IMR-90 (cell line): ENCODE measurements around the gene SIAH3. TPM values are rescaled to one million over a fixed set of nuclear protein-coding genes. Genes with fewer than 3 reads are reported as not detected.

Source experiments
- ATAC-seq: fragments of 200-7000 bp; cut with Tn5 transposase; 2 replicates; pipeline ENCODE4 v1.9.1; 2020; ENCODE audit warnings: low read depth, mild to moderate bottlenecking, moderate library complexity
- BruUV-seq: library from RNA; stranded (reverse); fragments of 400-500 nt; replicated peaks from 2 replicates; lab custom pipeline; 2021; lab: Mats Ljungman, UMichigan
- CTCF ChIA-PET: fragments of 300-600 bp; formaldehyde crosslinking; extraction: SDS; loops from one replicate; lab custom pipeline; 2021; ENCODE audit warnings: antibody characterized with exemption; lab: Yijun Ruan, JAX
- POLR2A ChIA-PET: fragments of 300-600 bp; sonication (Branson Sonifier 250); formaldehyde crosslinking; loops from one replicate; lab custom pipeline; 2022; ENCODE audit warnings: antibody characterized with exemption; ENCODE audit not compliant: unreplicated experiment; lab: Charles Lee
- DNase-seq: peaks from one replicate; pipeline ENCODE4 v3.0.0; 2013
- H2AFZ ChIP-seq: replicated peaks from 2 replicates; pipeline ENCODE3; 2013; ENCODE audit warnings: low read length, mild to moderate bottlenecking; ENCODE audit not compliant: poor library complexity
- H2AK5ac ChIP-seq: 2 replicates; pipeline ENCODE4 v1.6.1; 2013; ENCODE audit warnings: low read depth, low read length, inconsistent platforms
- H2AK9ac ChIP-seq: replicated peaks from 2 replicates; pipeline ENCODE3; 2013; ENCODE audit warnings: mild to moderate bottlenecking, low read depth, low read length, moderate library complexity; ENCODE audit not compliant: poor library complexity
- H2BK120ac ChIP-seq: 2 replicates; pipeline ENCODE4 v1.6.1; 2013; ENCODE audit warnings: low read depth, low read length, inconsistent platforms
- H2BK15ac ChIP-seq: 3 replicates; pipeline ENCODE4 v1.6.1; 2013; ENCODE audit warnings: low read depth, low read length, inconsistent platforms
- H2BK20ac ChIP-seq: 2 replicates; pipeline ENCODE4 v1.6.1; 2013; ENCODE audit warnings: low read depth, mild to moderate bottlenecking, inconsistent platforms, low read length, moderate library complexity
- H2BK5ac ChIP-seq: 2 replicates; pipeline ENCODE4 v1.6.1; 2013; ENCODE audit warnings: mild to moderate bottlenecking, low read depth, low read length, inconsistent platforms; ENCODE audit not compliant: poor library complexity, severe bottlenecking
- H3K14ac ChIP-seq: replicated peaks from 2 replicates; pipeline ENCODE4 v1.6.1; 2013; ENCODE audit warnings: low read depth, low read length, inconsistent platforms
- H3K18ac ChIP-seq: 2 replicates; pipeline ENCODE4 v1.6.1; 2013; ENCODE audit warnings: low read depth, low read length, control low read depth
- H3K23ac ChIP-seq: 2 replicates; pipeline ENCODE4 v1.6.1; 2013; ENCODE audit warnings: low read depth, low read length, inconsistent platforms
- H3K27ac ChIP-seq: 2 replicates; pipeline ENCODE4 v1.5.1; 2013; ENCODE audit warnings: mild to moderate bottlenecking, control low read depth, low read length; ENCODE audit not compliant: insufficient read depth
- H3K27me3 ChIP-seq: 2 replicates; pipeline ENCODE4 v1.6.1; 2013; ENCODE audit warnings: low read length; ENCODE audit not compliant: control insufficient read depth, insufficient read depth
- H3K36me3 ChIP-seq: 2 replicates; pipeline ENCODE4 v1.6.1; 2013; ENCODE audit warnings: low read length, mixed read lengths; ENCODE audit not compliant: control insufficient read depth, insufficient read depth
- H3K4ac ChIP-seq: 2 replicates; pipeline ENCODE4 v1.6.1; 2013; ENCODE audit warnings: low read depth, low read length, inconsistent platforms
- H3K4me1 ChIP-seq: 2 replicates; pipeline ENCODE4 v1.6.1; 2013; ENCODE audit warnings: low read length, mixed read lengths; ENCODE audit not compliant: control insufficient read depth, insufficient read depth
- H3K4me2 ChIP-seq: 2 replicates; pipeline ENCODE4 v1.6.1; 2013; ENCODE audit warnings: low read depth, mild to moderate bottlenecking, control low read depth, low read length, moderate library complexity
- H3K4me3 ChIP-seq: 2 replicates; pipeline ENCODE4 v1.5.1; 2013; ENCODE audit warnings: low read depth, mild to moderate bottlenecking, control low read depth, low read length, moderate library complexity; ENCODE audit not compliant: insufficient read depth
- H3K56ac ChIP-seq: 2 replicates; pipeline ENCODE4 v1.6.1; 2013; ENCODE audit warnings: low read length, inconsistent platforms; ENCODE audit not compliant: insufficient read depth; ENCODE audit errors: extremely low read depth
- H3K79me1 ChIP-seq, 2 experiments: 2 replicates each; pipeline ENCODE4 v1.6.1; 2013; ENCODE audit warnings: low read length in 2 of 2, inconsistent platforms in 1 of 2, low read depth in 1 of 2
- H3K9ac ChIP-seq: 2 replicates; pipeline ENCODE4 v1.6.1; 2013; ENCODE audit warnings: low read depth, low read length, control low read depth
- H3K9me1 ChIP-seq: 2 replicates; pipeline ENCODE4 v1.6.1; 2013; ENCODE audit warnings: low read length, inconsistent platforms; ENCODE audit not compliant: insufficient read depth
- H3K9me3 ChIP-seq: 2 replicates; pipeline ENCODE4 v1.6.1; 2013; ENCODE audit warnings: low read length; ENCODE audit not compliant: control insufficient read depth, insufficient read depth
- H4K20me1 ChIP-seq: 2 replicates; pipeline ENCODE4 v1.6.1; 2013; ENCODE audit warnings: low read length, inconsistent platforms; ENCODE audit not compliant: insufficient read depth
- H4K5ac ChIP-seq: 2 replicates; pipeline ENCODE4 v1.6.1; 2013; ENCODE audit warnings: mild to moderate bottlenecking, low read depth, low read length, control low read depth
- H4K8ac ChIP-seq, 2 experiments: 2 replicates each; pipeline ENCODE4 v1.6.1; 2013; ENCODE audit warnings: low read depth in 2 of 2, low read length in 2 of 2, control low read depth in 1 of 2, inconsistent platforms in 1 of 2
- H4K91ac ChIP-seq: 2 replicates; pipeline ENCODE4 v1.6.1; 2013; ENCODE audit warnings: low read depth, low read length, inconsistent platforms; ENCODE audit not compliant: insufficient read depth
- BHLHE40 ChIP-seq: fragments of 150-350 bp; IDR thresholded peaks from 2 replicates; pipeline ENCODE4 v1.6.1; 2016; ENCODE audit warnings: mild to moderate bottlenecking, low read depth, low read length
- CEBPB ChIP-seq: IDR thresholded peaks from 2 replicates; pipeline ENCODE4 v1.6.1; 2012; ENCODE audit warnings: low read depth, low read length, improper control_type of control experiment
- CHD1 ChIP-seq: IDR thresholded peaks from 2 replicates; pipeline ENCODE4 v1.6.1; 2012; ENCODE audit warnings: low read depth, low read length, improper control_type of control experiment
- FOS ChIP-seq: fragments of 150-350 bp; IDR thresholded peaks from 2 replicates; pipeline ENCODE4 v1.6.1; 2016; ENCODE audit warnings: low read depth, low read length
- MAFK ChIP-seq: IDR thresholded peaks from 2 replicates; pipeline ENCODE4 v1.6.1; 2012; ENCODE audit warnings: low read depth, low read length, improper control_type of control experiment
- MAZ ChIP-seq: IDR thresholded peaks from 2 replicates; pipeline ENCODE4 v1.6.1; 2012; ENCODE audit warnings: low read depth, mild to moderate bottlenecking, low read length, improper control_type of control experiment, moderate library complexity, borderline replicate concordance
- NFE2L2 ChIP-seq: fragments of 150-350 bp; IDR thresholded peaks from 2 replicates; pipeline ENCODE4 v1.6.1; 2016; ENCODE audit warnings: low read depth, mild to moderate bottlenecking, low read length
- POLR2A ChIP-seq: IDR thresholded peaks from 2 replicates; pipeline ENCODE4 v1.6.1; 2012; ENCODE audit warnings: mild to moderate bottlenecking, low read depth, low read length
- RAD21 ChIP-seq: IDR thresholded peaks from 2 replicates; pipeline ENCODE4 v1.6.1; 2012; ENCODE audit warnings: low read length, improper control_type of control experiment
- RCOR1 ChIP-seq: IDR thresholded peaks from 2 replicates; pipeline ENCODE4 v1.6.1; 2012; ENCODE audit warnings: mild to moderate bottlenecking, low read length, improper control_type of control experiment; ENCODE audit not compliant: insufficient replicate concordance
- RFX5 ChIP-seq: IDR thresholded peaks from 2 replicates; pipeline ENCODE4 v1.8.0; 2012; ENCODE audit warnings: low read depth, mild to moderate bottlenecking, low read length, moderate library complexity
- WGBS, 2 experiments: methylation state at CpG; one replicate each; pipeline versions ENCODE4 v1.1.5 to v1.1.7; 2013; ENCODE audit warnings: missing lambda C conversion rate in 2 of 2; ENCODE audit not compliant: insufficient read length in 1 of 2; ENCODE audit errors: extremely low coverage in 2 of 2; 5-methylcytosine and 5-hydroxymethylcytosine counted together
- dilution Hi-C: fragments of 300-500 bp; cut with HindIII; formaldehyde crosslinking; loops from one replicate; pipeline ENCODE4 v1.14.3; 2018; ENCODE audit warnings: low sequenced_read_pairs; ENCODE audit not compliant: unreplicated experiment
- in situ Hi-C: fragments of 300-500 bp; cut with MboI; formaldehyde crosslinking; loops from 3 replicates; pipeline ENCODE4 v1.14.3; 2019; ENCODE audit warnings: low sequenced_read_pairs, inconsistent platforms, mixed read lengths
- intact Hi-C: fragments of 100-400 bp; cut with micrococcal nuclease; formaldehyde crosslinking; loops from 2 replicates; pipeline ENCODE4 v1.10.0; 2022
- polyA plus RNA-seq, 3 experiments: library from polyadenylated mRNA; depleted of rRNA; stranded (reverse); fragments of >200 nt; gene quantifications; 2 replicates each; pipeline ENCODE4 v1.2.3, GENCODE V29; 2012; ENCODE audit warnings: low replicate concordance in 1 of 3
- total RNA-seq: library from RNA; depleted of rRNA; stranded (reverse); fragments of >200 nt; gene quantifications from 2 replicates; pipeline ENCODE4 v1.2.3, GENCODE V29; 2012
- TF ChIP-seq, protein P1 (sequence below): conservative IDR thresholded peaks from 2 replicates; pipeline ENCODE4 v1.5.1; 2012; ENCODE audit warnings: mild to moderate bottlenecking, low read depth, low read length, improper control_type of control experiment
- TF ChIP-seq, protein P2 (sequence below): fragments of 150-350 bp; IDR thresholded peaks from 2 replicates; pipeline ENCODE4 v1.6.1; 2016; ENCODE audit warnings: low read depth, mild to moderate bottlenecking, low read length, moderate library complexity, borderline replicate concordance

SIAH3 gene
- total and polyA plus RNA-seq, 2 of the 4 experiments (the other 2 are of a cell fraction) = under 0.01 TPM; not detected in 1

DNA sequence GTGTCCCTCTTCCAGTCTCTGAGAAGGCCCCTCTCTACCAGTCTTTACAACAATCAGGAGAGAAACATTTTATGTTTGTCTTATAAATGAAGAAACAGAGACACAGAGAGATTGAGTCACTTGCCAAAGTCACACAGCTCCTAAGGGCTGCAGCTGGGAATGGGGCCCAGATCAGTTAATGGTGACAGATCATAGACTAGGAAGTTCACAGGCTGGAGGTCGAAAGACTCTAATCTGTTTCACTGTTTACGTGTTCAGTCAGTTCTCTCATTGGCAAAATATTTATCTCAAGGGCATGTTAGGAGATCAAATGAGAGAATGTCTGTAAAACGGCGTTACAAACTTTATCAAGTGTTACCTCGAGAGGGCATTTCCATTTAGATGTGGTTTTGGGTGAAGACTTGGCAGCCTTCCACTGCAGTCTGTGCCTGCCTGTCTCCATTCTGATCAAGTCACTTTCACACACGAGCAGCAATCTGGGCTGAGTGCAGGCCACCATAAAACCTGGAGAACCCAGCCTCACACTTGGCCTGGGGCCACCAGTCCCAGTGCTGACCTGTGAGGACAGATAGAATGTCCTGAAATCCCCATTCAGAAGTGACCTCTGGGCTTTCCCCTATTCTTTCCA, 65.1 kb downstream of the SIAH3 start:
- Histone ChIP-seq H2AK9ac (no peak overlapping the region), H3K9ac (no peak overlapping the region), H3K4ac (no peak overlapping the region), H2BK15ac (no peak overlapping the region), H2AFZ (no peak overlapping the region), H4K91ac (no peak overlapping the region), H3K27me3 (peaks cover 35% of the 10 kb centered on the region), H3K27ac (no peak overlapping the region), H2BK20ac (no peak overlapping the region), H4K20me1 (no peaks in the 10 kb centered on the region), H2BK5ac (no peak overlapping the region), H2AK5ac (no peak overlapping the region), H3K23ac (no peak overlapping the region), H2BK120ac (no peak overlapping the region), H3K4me2 (no peak overlapping the region), H3K79me1 (no peaks in the 10 kb centered on the region), H3K14ac (no peak overlapping the region), H3K36me3 (no peaks in the 10 kb centered on the region), H3K9me1 (no peaks in the 10 kb centered on the region; the same call in 1 of the 2 replicates), H3K56ac (no peak overlapping the region), H4K8ac (no peak overlapping the region), H3K4me3 (no peak overlapping the region), H3K18ac (no peak overlapping the region), H4K5ac (no peak overlapping the region), H3K9me3 (no peaks in the 10 kb centered on the region), H3K4me1 (no peaks in the 10 kb centered on the region)
- 0% methylated on average over 1 of the region's 6 CpGs; no CpG with 5 or more reads in 1 of the 2 experiments for WGBS, 2 experiments
- intact Hi-C loops (no loop called here), dilution Hi-C loops (no loop called here), in situ Hi-C loops (no loop called here)
- ATAC-seq = no peak
- TF ChIP-seq BHLHE40 (no peak), MAZ (no peak), RAD21 (no peak), CEBPB (no peak), MAFK (no peak), POLR2A (no peak), RCOR1 (no peak), NFE2L2 (no peak), RFX5 (no peak), CHD1 (no peak), FOS (no peak)
- TF ChIP-seq, protein P1, sequence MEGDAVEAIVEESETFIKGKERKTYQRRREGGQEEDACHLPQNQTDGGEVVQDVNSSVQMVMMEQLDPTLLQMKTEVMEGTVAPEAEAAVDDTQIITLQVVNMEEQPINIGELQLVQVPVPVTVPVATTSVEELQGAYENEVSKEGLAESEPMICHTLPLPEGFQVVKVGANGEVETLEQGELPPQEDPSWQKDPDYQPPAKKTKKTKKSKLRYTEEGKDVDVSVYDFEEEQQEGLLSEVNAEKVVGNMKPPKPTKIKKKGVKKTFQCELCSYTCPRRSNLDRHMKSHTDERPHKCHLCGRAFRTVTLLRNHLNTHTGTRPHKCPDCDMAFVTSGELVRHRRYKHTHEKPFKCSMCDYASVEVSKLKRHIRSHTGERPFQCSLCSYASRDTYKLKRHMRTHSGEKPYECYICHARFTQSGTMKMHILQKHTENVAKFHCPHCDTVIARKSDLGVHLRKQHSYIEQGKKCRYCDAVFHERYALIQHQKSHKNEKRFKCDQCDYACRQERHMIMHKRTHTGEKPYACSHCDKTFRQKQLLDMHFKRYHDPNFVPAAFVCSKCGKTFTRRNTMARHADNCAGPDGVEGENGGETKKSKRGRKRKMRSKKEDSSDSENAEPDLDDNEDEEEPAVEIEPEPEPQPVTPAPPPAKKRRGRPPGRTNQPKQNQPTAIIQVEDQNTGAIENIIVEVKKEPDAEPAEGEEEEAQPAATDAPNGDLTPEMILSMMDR = no peak
- TF ChIP-seq, protein P2, sequence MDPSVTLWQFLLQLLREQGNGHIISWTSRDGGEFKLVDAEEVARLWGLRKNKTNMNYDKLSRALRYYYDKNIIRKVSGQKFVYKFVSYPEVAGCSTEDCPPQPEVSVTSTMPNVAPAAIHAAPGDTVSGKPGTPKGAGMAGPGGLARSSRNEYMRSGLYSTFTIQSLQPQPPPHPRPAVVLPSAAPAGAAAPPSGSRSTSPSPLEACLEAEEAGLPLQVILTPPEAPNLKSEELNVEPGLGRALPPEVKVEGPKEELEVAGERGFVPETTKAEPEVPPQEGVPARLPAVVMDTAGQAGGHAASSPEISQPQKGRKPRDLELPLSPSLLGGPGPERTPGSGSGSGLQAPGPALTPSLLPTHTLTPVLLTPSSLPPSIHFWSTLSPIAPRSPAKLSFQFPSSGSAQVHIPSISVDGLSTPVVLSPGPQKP = no peak
- ChIA-PET POLR2A (no interaction called here), CTCF (no interaction called here)
- BruUV-seq = no TSS peak
- DNase-seq = no peak
